ENCODE data around the gene INSYN2B.

The INSYN2B gene

DNA sequence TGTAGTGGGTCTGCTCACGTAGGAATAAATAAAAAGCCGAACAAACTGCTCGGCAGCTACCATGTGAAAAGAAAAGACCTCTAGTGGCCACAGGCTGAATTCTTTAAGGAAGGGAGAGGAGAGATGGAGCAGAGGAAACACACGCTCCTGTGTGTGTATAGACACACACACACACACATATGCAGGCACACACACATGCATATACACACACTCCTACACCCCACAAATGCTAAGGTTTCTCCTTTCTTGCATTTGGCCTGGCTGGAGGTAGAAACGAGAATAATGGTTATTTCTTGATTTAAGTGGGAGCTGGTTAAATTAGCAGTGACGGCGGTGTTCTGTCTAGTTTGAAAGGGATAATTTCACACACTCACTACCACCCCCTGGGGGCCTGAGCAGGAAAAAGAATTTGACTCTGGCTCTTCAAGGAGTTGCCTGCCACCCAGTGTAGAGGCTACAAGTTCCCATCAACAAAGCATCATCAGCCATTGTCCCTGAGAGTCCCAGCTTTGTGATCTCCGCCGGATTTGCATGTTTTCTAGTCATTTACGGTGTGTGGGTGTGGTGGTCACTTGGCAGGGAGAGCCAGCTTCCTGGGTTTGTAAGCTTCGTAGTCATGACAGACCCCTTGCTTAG lies at the start of gene INSYN2B:
Gene INSYN2B (minus strand): TSS at position 78 of the 636 bp plus-strand sequence. CDS start 96,597 bp downstream, outside the sequence.
- DNase-seq, result peak; percentile 91

DNA sequence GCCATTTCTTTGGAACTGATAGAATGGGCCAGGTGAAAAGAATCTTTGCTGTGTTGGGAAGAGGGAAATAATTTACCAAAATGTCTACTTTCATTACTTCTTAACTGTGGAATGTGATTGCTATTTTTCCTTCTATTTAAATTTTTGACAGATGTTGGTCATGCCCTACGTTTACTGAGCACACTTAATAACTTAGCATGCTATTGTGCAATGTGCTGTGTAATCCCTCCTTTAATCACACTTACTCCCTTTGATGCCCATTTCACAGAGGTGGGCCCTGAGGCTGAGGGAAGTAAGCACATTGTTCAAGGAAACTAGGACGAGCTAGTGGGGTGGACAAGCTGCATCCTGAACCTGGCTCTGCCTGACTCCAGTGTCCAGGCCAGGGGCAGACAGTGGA lies 47.8 kb upstream of the INSYN2B start:
- no peak for DNase-seq

DNA sequence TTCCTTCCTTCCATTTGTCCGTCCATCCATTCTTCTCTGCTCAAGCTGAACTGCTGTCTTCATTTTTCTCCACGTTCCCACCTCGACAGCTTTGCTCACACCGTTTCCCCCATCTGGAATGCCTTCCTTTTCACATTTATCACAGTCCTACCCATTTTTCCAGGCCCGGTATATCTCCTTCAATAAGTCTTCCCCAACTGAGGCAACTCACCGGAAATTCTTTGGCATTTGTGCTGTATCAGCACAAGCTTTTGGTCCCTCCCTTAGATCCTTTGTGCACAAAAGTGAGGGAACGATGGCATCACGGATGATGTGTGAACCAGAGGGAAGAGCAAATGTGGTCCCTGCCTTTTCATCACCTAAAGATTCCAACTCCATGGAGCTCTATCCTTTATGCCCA lies 45.6 kb upstream of the INSYN2B start:
- no peak for DNase-seq

DNA sequence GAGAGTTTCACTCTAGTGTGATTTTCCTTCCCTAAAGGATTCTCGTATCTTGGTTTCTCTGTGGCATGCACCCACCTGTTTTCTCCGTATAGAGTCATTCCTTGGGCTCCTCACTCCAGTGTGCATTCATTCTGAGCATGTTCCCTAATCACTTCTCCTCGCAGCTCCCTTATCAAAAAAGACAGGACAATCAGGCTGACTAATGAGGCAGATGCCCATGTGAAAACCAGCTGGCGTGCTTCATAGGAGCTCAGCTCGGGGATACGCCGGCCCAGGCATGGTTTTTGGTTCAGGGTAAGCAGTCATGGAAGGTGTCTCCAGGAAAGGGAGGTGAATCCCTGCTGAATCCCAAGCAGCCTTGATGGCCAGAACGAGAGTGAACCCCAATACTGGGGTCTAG lies 41.2 kb upstream of the INSYN2B start:
- DNase-seq, result no peak

DNA sequence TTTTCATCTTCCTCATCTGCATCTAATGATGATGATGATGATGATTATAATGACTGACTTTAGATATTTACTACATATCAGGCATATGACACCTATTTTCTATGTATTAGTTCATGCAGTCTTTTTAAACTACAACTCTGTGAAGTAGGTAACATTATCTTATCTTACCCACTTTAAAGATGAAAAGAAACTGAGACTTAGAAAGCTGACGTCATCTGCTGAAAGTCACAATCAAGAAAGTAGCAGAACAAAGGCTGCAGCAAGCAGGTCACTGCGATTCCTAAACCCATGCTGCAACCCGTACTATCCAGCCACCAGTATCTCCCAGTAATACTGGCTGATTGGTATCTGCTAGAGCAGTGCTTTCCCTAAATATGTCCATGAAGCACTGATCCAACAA lies 40.1 kb upstream of the INSYN2B start:
- no peak for DNase-seq

DNA sequence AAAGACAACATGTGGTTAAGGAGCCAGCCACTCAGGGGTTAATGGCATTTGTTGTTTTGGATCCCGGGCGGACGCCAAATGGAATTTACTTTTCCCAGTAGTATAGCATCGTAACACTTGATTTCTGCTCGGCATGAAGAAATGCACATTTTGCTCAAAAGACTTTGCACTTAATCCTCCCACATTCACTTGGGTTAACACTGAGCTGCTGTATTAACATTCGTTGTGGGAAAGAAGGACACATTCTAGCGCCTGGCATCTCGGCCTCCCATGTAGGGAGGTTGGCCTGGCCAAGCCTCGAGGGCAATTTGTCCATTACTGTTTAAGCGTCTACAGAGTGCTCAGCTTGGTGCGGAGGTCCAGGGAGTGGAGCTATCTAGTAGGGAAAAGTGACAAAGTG lies 32.3 kb upstream of the INSYN2B start:
- no peak for DNase-seq

DNA sequence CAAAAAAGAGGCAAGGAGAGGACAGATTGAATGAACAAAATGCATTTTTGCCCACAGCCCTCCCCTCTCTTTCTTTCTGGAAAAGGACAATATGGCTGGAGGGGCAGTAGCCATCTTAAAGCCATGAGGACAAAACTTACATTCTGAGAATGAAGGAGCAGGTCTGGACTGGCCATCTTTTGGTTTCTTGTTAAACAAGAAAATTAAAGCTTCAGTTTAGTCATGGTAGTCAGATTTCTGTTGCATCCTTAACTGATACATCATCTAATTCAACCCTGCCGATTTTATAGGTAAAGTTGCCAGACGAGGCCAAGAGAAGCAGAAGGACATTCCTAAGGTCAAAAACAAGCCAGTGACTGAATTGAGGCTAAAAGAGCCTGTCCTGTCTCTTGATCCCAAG lies 31.5 kb upstream of the INSYN2B start:
- no peak for DNase-seq

DNA sequence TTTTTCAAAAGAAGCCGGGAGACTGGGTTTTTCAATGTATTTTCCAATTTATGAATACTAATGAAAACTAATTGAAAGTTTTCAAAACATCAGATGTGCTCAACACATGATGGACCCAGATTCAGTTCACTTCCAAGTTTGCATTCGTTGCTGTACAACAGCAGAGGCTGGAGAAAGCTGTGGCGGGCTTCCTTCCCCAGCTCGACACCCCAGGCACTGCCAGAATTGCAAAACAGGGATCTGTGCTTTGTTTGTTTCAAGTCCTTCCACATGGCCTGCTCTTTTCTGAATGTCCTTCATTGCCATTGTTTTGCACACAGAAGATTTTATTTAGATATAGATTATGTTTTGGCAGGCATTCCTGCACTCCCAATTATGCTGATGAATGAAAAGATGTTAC lies 30.3 kb upstream of the INSYN2B start:
- peak; percentile 4 for DNase-seq

DNA sequence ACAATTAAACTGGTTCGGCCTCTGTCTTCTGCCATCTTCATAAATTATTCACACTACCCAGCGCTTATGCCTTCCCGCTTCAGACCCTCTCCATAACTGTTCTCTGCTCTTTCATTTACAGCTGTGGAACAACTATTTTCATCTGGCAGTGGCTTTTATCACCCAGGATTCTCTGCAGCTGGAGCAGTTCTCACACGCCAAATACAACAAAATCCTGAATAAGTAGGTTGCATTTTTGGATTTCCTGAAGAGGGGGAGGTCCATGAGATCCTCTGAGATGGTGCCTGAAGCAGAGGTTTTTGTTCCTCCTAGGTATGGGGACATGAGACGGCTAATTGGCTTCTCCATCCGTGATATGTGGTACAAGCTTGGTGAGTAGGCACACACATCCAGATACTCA lies 28.1 kb upstream of the INSYN2B start:
- no peak for DNase-seq

DNA sequence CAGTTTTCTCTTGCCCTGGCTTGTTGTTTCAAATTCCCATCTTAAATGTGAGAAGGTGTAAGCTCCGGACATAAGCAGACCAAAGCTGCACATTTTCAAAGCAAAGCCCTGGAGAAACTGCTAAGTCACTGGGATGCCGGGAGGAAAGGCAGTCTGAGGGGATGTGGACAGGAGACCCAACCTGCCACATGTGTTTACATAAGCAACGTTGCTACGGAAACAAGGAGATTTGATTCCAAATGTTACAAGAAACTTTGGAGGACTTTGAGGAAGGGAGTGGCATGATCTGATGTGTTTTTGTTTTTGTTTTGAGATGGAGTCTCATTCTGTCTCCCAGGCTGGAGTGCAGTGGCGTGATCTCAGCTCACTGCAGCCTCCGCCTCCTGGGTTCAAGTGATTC lies 25.7 kb upstream of the INSYN2B start:
- DNase-seq, result no peak

DNA sequence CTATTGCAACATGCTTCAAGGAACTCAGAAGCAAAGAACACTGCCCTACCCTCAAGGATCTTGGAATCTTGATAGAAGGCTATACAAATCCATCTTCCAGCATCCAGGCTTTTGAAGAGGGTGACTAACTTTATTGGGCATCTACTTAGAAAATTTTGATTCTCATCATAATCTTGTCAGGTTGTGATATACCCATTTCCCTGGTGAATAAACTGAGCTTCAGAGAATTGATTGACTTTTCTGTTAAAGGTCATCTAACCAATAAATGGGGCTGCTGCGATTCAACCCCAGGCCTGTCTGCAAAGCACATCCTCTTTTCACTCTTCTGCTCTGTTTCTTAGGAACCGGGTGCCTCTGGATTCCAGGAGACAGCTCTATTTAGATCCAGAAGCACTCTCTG lies 19.9 kb upstream of the INSYN2B start:
- DNase-seq, result no peak

DNA sequence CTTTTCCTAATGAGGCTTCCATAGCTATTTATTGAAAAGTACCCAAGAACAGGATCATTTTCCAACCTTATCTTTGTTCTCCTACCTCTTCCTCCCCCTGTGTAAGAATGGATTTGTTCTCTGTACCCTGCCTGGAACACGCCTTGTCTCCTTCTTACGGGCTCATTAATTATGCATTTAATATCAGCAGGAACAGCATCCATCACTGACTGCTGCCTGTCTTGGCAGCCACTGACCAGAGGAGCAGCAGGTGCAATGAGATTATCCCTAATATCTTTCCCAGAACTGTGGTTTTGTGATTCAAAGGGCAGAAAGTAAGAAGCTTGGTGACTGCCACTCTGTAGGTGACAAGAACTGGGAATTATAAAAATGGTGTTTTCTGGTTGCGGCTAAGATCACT lies 19.3 kb upstream of the INSYN2B start:
- no peak for DNase-seq

DNA sequence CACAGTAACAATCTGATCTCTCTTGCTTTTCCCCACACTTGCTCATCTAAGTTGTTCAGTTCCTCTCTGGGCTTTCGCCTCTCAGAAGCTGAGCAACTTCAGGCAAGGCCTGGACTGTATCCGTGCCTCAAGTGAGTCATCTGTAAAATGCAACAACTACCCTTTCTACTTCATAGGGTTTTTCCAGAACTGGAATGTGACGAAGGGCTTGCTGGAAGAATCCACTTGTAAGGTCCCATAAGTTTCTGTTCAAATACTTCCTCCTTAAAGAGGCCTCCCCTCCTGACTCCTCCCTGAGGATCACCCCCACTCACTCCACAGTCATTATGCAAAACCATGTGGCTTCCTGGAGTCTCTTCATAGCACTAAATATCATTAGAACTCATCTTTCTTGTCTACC lies 17.5 kb upstream of the INSYN2B start:
- DNase-seq, result no peak

DNA sequence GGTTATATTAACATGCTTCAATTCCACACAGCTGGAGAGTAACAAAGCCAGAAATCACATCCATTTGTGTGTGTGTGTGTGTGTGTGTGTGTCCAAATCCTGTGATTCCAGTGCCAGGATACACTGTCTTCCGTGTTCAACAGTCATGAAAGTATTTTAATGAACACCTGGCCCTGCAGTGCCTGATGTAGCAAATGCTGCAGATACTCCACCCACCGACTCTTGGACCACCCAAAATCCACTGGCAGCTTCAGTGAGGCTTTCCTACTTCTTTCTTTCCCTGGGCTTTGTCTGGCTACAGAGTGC lies 13.1 kb upstream of the INSYN2B start:
- DNase-seq, result no peak

DNA sequence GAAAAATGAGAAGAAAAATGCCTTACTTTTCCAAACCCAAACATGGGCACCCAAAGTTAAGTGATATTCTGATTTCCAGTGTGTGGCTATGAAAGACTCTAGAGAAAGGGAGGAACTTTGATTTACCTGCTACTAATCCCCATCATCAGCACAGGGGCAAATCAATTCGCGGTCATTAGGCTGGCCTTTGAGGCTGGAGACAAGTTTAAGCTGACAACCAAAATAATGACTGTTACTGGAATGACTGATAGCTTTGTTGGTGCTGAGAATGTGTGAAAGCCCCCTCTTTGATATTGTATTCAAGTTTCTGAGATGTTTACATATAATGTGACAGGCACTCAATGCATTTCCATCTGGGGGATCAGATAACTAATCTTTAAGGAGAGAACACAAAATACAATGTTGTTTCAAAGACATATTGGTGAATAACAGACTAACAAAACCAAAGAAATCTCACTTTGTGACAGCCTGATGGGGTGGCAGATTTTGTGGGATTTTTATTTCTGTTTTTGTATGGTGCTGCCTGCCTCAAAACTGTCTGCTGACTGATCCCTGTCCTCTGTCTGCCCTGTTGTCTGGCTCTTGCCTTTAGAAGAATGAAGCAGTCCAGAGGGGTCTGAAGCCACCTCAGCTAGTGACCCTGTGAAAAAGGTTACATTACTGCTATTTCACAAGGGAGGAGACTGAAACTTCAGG lies 12.6 kb upstream of the INSYN2B start:
- no peak for DNase-seq

DNA sequence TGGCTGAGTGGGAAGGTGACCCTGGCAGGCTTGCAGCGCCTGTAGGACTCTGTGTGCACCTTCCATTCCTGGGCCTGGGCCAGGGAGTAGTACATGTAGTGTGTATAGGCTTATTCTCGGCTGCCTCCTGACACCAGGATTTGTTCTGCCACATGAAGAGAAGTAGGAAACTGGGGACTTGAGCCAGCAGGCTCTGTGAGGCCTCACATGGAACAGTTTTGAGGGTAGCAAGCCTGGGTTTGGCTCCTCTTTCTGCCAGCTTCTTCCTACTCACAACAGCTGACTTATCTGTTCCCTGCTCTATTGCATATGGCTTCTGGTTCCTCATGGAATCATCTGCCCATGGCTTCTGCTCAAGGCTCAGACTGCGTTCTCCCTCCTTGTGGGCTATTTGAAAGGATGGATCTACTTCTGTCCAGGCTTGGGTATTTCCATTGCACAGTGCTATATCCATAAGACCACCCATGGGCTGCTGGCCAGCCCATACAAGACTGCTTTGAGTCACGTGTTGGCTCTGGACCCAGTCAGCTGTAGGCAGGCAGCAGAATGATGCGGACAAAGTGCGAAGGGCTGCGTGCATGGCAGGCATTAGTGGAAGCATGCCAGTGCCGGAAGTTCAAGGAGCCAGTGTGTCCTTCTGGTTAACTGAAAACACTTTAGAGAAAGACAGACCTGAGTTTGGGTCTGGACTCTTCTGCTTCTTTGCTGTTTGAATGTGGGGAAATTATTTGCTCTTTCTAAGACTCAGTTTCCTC lies 11.0 kb upstream of the INSYN2B start:
- no peak for DNase-seq

DNA sequence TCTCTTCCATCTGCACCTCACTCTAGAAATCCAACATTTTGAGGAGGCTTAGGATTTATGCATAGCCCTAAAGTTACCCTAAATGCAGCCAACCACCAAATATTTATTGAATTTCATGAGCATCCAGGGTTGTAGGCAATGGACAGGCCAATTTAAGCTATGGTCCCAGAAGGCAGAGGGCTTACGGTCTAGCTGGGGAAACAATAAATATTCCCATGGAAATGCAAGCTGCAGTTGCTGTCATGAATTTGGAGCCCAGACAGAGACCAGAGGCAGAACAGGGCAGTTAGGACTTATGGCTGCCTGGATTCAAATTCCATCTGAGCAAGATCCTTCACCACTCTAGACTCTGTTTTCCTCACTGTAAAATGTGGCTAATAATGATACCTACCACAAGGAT lies 9.1 kb upstream of the INSYN2B start:
- DNase-seq, result no peak

DNA sequence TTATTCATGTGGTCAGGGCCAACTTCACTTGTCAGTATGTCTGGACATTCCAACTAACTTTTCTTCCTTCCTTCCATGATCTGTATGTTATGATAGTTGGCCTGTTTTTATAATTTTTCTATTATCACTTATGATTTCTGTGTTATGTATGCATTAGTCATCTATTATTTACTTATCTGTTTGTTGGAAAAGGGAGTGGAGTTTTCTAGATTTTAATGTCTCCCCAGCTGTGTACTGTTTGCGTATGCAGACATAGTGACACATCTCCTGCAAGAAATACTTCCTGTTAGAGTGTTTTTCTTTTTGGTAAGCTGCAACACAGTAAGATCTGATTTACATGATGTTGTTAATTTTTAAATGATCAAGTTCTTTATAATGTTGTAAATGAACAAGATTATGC lies 8.7 kb upstream of the INSYN2B start:
- no peak for DNase-seq

DNA sequence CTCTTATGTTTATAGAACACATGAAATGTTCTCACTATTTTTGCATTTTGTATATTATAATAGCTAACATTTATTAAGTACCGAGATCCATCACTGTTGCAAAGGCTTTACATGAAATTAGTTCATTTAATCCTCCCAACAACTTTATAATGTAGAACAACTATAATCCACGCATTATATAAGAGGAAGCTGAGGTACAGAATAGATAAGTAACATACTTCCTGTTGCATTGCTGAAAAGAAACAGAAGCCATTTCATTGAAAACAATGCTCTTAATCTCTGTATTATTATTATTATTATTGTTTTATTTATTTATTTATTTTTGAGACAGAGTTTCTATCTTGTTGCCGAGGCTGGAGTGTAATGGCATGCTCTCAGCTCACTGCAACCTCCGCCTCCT lies 7.9 kb upstream of the INSYN2B start:
- DNase-seq, result no peak

DNA sequence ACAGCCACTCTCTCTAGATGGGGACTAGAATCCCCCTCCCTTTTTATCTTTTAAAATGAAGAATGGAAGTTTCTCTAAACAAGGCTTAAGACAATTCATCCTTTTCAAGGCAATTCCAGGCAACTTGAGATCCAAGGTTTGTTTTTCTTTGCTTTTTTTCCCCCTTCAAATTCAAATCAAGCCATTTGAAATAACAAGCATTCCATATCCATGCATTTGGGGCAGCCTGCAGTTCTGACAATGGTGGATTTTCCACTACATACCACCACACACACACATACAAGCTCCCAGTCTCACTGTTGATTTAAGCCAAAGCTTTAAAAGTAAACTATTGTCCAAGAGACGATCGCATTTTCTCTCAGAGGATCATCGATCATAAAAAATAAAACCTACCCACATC lies 424 bp downstream of the INSYN2B start:
- peak; percentile 57 for DNase-seq

DNA sequence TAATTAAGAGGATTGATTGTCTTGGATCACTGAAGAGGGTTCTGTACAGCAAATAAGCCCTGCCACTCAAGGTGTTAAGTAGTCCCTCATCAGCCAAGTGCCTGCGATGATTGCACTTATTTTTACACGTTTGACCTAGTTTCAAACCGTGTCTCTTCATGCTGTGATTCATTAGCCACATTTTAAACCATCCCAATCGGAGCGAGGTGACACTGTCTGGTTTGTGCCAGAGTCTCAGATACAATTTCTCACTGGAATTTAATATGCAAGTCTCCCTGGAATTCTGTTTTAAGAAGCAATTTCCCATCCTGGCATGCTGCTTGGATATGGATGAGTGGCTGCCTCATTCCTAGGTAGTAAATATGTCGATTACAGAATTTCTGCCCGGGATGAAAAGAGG lies 1.6 kb downstream of the INSYN2B start:
- DNase-seq, result peak; percentile 37

DNA sequence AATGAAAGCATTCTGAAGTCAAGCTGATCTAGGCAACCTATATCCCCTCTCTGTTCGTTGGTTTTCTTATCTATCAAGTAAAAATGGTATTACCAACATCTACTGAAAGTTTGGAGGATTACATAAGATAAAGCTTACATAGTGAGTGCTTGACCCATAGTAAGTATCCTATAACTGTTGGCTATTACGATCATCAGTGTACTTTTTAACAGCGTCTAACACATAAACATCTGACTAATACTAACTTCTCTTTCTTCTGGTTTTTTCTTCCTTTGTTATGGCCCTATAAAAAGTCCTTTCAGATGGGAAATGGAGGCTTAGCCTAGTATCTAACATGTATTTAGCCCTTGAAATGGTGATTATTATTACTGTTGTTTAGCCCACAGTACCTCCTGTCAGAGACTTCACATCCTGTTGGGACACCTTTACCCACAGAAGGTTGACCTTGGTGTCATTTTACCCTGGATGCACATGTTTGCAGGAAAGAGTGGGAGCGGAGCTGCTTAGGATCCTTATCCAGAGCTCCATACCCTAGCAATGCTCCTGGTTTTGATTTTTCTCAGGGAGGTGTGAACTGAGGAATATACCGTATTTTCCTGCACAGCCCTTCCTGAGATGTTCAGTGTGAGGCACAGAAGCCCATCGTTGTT lies 6.0 kb downstream of the INSYN2B start:
- DNase-seq, result no peak

DNA sequence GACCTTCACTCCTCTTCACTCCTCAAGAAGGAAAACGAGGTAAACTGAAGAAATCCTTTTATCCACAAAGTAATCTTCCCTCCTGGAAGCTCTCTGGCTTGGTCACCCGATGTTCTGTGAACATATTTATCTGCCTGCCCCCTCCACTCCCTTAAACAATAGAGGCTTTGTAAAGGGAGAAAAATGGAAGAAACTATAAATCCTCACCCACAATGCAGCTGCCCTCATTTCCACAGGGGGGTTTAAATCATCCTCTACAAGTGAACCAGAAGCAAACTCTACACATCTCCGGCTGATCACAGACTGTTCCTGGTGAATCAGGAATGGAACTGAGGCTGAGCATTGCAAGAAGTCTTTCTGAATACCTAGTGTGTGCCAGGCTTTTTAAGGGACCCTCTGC lies 7.2 kb downstream of the INSYN2B start:
- DNase-seq, result no peak

DNA sequence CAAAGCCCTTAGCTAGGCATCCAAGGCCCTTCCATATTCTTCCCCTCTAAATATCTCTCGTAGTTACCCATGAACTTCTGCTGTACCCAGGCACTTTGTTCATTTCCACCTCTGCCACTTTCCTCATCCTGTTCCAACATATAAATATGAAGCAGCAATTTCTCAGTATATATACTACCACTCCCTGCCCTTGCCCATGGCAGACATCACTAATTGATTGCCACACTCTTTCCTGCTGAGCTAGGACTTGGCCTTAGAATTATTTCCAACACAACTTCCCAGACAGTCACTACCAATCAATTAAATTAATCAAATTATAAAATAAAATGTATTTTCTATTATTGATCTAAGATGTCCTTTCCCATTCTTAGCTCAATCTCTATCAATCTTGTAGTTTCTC lies 8.5 kb downstream of the INSYN2B start:
- no peak for DNase-seq
